GM18861 (cell line): ENCODE results near the gene MPRIP.
"Not testable (repeated sequence)": the region's sequence is repeated elsewhere in the genome, so short reads cannot be mapped to it uniquely, and the experiment has no call there.

ENCODE experiments used
- ATAC-seq: cut with Tn5 transposase; IDR thresholded peaks from one replicate; pipeline ENCODE4 v1.9.1; 2021; ENCODE audit not compliant: unreplicated experiment

The MPRIP gene

DNA sequence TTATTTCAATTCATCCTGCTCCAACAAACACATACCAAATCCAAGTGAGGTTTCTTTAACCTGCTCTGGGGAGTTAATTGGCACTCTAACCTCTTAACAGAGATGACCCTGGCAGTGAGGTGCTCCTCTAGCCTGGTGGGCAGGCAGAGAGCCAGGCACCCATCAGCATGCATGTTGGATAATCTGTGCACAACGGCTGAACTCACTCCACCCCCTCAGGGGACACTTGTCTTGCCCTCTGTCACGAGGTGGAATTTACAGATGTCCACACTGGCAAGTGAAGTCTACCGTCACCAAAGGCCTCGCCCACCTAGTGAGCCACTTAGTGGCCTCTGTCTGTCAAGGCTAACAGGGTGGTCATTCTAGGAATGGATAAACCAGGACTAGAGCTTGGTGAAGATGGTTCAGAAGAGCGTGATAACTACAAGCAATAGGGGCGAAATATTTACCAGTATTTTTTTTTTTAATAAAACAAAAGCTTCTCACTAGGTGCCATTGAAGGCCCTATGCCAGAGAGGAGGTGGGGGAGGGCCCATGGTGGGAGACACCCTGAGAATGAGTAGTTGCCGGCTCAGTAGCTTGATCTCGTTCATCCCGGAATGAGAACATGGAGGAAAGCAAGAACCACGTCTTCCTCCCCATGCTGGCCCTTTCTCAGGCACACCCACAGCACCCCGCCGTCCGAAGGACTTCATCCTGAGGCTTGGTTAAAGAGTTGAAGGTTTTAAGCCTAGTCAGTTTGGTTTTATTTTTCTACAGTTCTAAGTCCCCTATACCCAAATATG, 138.7 kb downstream of the MPRIP start:
- no peak for ATAC-seq

DNA sequence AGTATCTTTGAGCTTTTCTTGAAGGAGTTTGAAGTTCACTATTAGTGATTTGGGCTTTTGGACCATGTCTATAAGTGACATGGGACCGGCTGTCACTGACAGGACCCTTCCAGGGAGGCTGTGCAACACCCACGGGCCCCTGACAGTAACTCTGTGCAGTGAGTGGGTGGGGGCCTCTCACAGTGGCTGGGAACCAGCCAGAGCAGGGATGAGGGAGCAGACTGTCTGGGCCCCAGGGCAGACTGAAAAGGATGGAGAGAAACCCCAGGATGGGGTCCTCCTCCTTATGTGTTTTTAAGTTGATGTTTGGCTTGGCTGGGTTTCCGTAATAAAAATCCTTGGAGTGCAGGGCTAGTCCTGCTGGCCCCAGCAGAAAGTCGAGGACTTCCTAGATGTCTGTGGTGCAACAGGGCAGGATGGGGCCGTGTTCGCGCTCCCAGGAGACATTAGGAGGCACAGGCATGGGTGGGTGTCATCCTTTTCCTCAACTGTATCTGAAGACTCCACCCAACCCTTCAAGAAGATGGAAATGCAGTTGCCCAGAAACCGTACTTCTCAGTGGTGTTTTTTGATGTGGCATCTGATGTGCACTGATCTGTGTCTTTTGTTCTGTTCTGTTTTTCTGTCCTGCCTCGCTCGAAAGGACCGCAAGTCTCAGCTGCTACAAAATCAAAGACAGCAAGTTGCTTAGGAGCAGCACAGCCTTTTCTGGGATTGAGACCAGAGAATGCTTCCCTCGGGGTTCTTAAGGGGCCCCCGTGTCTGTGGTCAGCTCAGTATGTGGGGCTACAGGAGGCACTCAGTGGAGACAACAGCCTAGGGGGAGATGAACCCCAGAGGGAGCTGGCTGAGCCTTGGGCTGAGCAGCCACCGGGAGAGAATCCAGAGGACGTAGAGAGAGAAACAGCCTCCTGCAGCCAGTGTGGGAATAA, 139.7 kb downstream of the MPRIP start:
- ATAC-seq: no peak

- no peak for ATAC-seq
Observed at GRCh38 chr17:17182598-17183136, 140.4 kb downstream of the MPRIP start.

GRCh38 chr17:17183744-17184143, 141.5 kb downstream of the MPRIP start:
- ATAC-seq: no peak

GRCh38 chr17:17184985-17185757, 142.9 kb downstream of the MPRIP start:
- ATAC-seq: not testable (repeated sequence)

- no peak for ATAC-seq
Observed at GRCh38 chr17:17186051-17186450, 143.8 kb downstream of the MPRIP start.

DNA sequence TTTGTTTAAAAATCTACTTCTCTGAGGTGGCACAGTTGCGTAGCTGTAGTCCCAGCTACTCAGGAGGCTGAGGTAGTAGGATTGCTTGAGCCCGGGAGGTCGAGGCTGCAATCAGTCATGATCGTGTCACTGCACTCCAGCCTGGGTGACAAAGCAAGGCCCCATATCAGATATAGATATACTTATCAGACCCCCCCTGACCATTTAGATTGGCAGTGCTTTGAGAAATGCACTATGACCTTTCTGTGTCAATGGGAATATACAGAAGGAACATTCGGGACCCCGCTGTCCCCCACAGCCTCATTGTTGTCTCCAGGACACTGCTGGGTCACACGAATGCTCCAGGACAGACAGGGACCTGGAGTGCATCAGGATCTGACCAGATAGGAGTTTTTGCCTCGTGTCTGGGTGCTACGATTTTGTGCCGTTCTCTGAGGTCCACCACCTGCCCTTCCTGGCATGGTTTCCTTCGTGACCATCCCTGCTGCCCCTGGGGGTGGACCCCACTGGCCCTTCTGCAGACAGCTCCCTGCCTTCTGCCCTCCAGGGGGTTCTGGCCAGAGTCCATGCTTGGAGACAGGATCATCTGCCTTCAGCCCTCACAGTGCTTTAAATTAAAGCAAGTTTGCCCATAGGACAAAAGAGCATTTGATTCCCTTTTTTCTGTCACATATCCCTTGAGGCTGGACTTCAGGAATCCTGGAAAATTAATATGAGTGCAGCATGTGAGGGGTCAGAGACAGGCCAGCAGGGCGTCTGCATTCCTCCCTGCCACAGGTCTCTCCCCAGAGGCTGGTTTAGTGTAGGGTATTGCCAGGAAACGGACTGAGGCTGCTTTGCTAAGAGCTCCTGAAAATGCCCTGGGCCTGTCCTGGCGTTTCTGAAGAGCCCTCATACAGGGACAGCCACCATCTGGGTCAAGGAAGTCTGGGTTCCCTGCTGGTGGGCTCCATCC, 144.6 kb downstream of the MPRIP start:
- no peak for ATAC-seq

DNA sequence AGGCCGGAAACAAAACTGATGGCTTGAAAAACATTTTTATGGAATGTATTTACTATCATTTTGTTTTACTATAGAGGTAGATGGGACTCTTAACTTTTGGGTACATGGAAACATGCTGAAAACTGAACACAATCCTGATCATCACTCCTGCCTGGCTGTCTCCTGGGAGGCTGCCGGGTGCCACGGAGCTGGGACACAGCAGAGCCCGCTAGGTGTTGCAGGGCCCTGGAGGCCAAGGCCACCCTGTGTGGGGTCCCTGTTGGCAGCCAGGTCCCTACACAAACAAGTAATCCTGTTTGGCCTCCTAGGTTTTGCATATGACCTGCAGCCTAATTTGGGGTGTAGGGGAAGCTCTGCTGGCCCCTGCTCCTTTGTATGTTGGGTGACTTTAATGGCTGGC, 146.3 kb downstream of the MPRIP start:
- no peak for ATAC-seq

GRCh38 chr17:17189559-17189958, 147.3 kb downstream of the MPRIP start:
- no peak for ATAC-seq

GRCh38 chr17:17190188-17190587, 147.9 kb downstream of the MPRIP start:
- no peak for ATAC-seq

GRCh38 chr17:17191346-17191792, 149.1 kb downstream of the MPRIP start:
- no peak for ATAC-seq

GRCh38 chr17:17191961-17192381, 149.7 kb downstream of the MPRIP start:
- ATAC-seq: no peak

GRCh38 chr17:17195466-17195865, 153.2 kb downstream of the MPRIP start:
- ATAC-seq: not testable (repeated sequence)

DNA sequence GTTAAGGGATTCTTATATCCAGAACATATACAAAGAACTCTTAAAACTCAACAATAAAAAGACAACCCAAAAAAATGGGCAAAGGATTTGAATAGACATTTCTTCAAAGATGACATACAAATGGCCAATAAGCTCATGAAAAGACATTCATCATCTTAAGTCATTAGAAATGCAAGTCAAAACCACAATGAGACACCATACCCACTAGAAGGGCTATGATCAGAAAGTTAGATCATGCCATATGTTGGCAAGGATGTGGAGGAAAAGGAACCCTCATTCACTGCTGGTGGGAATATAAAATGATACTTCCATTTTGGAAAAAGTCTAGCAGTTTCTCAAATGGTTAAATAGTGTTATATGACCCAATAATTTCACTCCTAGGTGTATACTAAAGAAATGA, 154.5 kb downstream of the MPRIP start:
- no peak for ATAC-seq

DNA sequence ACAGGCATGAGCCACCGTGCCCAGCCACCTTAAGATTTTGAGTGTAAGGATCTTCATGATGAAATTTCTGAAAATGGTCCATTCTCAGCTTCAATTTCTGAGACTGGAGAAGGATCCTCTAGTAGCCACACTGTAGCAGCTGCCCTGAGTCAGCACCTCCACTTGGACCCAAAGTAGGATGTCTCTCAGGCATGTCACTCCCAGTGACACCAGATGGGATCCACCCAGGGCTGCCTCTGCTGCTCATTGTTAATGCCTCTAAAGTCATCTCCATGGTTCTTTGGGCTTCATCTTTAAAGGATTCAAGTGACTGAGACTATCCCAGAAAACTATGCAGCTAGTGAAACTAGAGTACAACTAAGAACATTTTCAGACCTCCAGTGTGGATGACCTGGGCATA, 156.0 kb downstream of the MPRIP start:
- no peak for ATAC-seq

- ATAC-seq: no peak
Observed at GRCh38 chr17:17200311-17200710, 158.1 kb downstream of the MPRIP start.

DNA sequence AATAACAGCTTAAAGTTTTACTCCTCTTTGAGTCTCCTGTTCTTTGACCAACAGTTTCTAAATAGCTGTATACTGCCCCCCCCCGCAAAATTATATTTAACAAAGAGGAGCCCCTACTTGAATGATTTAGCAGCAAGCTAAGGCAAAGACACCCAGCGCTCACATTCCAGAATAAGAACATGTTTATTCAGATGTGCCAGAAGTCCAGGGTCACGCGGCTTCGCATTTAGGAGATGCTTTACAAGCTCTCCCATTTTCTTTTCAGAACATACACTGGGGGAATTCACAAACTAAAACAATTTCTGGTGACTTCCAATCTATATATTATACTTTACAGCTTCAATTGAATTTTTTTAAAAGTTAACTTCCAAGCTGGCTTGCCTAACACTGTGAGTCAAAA, 158.6 kb downstream of the MPRIP start:
- no peak for ATAC-seq

GRCh38 chr17:17201271-17201670, 159.0 kb downstream of the MPRIP start:
- no peak for ATAC-seq

GRCh38 chr17:17201907-17202306, 159.7 kb downstream of the MPRIP start:
- no peak for ATAC-seq
